Lower leg skin (tissue), 3 donors: ENCODE results near the gene EPB41L5.

Experiments used
- POLR2A ChIP-seq, 2 donors: fragments of 450-650 bp; IDR thresholded peaks; one replicate each; pipeline ENCODE4 v1.6.1; 2016 to 2017; ENCODE audit warnings: antibody characterized with exemption in 2 of 2, mild to moderate bottlenecking in 1 of 2, moderate library complexity in 1 of 2
- TF ChIP-seq, protein P1 (sequence below), 3 donors: fragments of 450-650 bp; IDR thresholded peaks; one replicate each; pipeline ENCODE4 v1.5.1; 2016; ENCODE audit warnings: antibody characterized with exemption in 3 of 3, mild to moderate bottlenecking in 3 of 3, moderate library complexity in 2 of 3

DNA sequence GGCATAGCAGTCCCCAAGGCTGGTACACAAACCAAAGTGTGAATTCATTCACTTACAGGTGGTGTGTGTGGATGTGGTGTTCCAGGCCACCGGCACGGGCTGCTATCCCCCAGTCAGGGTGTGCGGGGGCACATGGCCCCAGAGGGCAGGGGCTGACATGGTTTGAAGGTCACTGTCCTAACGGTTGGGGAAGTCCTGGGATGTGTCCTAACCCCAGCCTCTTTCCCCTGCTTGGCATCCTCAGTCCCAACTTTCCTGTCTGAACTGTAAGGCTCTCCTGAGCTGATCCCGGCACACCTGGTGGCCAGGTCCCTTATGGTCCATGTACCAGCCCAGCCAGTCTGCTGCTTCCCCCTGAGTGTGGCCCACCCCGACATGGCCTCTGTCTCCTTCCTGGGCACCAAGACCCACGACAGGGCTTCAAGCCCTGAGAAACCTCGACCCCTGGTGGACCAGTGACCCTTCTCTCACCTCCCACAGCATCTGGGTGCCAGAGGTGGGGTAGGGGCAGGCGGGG lies 212.7 kb downstream of the EPB41L5 start:
- TF ChIP-seq, protein P1, sequence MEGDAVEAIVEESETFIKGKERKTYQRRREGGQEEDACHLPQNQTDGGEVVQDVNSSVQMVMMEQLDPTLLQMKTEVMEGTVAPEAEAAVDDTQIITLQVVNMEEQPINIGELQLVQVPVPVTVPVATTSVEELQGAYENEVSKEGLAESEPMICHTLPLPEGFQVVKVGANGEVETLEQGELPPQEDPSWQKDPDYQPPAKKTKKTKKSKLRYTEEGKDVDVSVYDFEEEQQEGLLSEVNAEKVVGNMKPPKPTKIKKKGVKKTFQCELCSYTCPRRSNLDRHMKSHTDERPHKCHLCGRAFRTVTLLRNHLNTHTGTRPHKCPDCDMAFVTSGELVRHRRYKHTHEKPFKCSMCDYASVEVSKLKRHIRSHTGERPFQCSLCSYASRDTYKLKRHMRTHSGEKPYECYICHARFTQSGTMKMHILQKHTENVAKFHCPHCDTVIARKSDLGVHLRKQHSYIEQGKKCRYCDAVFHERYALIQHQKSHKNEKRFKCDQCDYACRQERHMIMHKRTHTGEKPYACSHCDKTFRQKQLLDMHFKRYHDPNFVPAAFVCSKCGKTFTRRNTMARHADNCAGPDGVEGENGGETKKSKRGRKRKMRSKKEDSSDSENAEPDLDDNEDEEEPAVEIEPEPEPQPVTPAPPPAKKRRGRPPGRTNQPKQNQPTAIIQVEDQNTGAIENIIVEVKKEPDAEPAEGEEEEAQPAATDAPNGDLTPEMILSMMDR (IDR thresholded peaks at IDR 0.05): no peak
- TF ChIP-seq POLR2A (IDR thresholded peaks at IDR 0.05): no peak
